HL-60 (cell line): ENCODE data around the gene ZNF514.
"Not testable (repeated sequence)": the region's sequence is repeated elsewhere in the genome, so short reads cannot be mapped to it uniquely, and the experiment has no call there.

ENCODE experiments used
- DNase-seq, 2 experiments: peaks; one replicate each; pipeline ENCODE4 v3.0.0-alpha.2; 2010 to 2020; ENCODE audit warnings: low read depth in 1 of 2, low spot score in 1 of 2
- H3K27ac ChIP-seq: fragments of 250-450 bp; sonication (Bioruptor Pico); replicated peaks from 2 replicates; pipeline ENCODE4 v1.5.1; 2020; ENCODE audit warnings: mild to moderate bottlenecking, moderate library complexity
- H3K27me3 ChIP-seq: fragments of 250-450 bp; sonication (Bioruptor Pico); 2 replicates; pipeline ENCODE4 v1.5.1; 2021; ENCODE audit warnings: mild to moderate bottlenecking, moderate library complexity; ENCODE audit not compliant: insufficient read depth, poor library complexity, severe bottlenecking
- H3K4me3 ChIP-seq: replicated peaks from 2 replicates; pipeline ENCODE4 v1.5.1; 2011; ENCODE audit warnings: mild to moderate bottlenecking, control low read depth, low read length; ENCODE audit not compliant: insufficient read depth
- CTCF ChIP-seq: IDR thresholded peaks from one replicate; pipeline ENCODE4 v1.5.1; 2011; ENCODE audit warnings: low read length, control low read depth, inconsistent platforms; ENCODE audit not compliant: insufficient read depth
- GABPA ChIP-seq: IDR thresholded peaks from 2 replicates; pipeline ENCODE4 v1.6.1; 2012; ENCODE audit warnings: low read depth
- POLR2AphosphoS5 ChIP-seq: IDR thresholded peaks from 2 replicates; pipeline ENCODE4 v1.6.1; 2012; ENCODE audit warnings: low read depth
- SPI1 ChIP-seq: IDR thresholded peaks from 2 replicates; pipeline ENCODE4 v1.6.1; 2012; ENCODE audit warnings: low read depth, mild to moderate bottlenecking, borderline replicate concordance
- TF ChIP-seq, protein P1 (sequence below): IDR thresholded peaks from 2 replicates; pipeline ENCODE4 v1.6.1; 2012; ENCODE audit warnings: low read depth; ENCODE audit not compliant: insufficient replicate concordance

Gene ZNF514

DNA sequence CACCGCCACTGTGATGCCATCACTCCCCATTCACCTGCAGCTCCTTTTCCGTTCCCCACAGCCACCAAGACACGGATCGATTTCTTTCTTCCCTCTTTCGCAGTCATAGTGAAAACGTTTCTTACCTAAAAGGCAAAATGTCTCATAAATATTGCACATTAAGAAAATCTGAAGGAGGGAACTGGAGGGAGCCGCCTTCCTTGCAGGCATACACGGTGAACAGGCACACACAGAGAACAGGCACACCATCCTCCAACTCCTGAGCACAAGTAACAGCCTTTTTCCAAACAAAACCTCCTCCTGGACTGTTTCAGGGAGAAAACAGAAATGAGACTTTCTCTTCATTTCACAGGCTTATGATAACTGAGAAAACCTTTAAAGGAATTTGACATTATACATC is 55.0 kb downstream of the ZNF514 start:
- no peaks in the 10 kb centered on the region for H3K27me3 ChIP-seq
- no peak overlapping the region for H3K4me3 ChIP-seq
- no peak for DNase-seq
- H3K27ac ChIP-seq: no peak overlapping the region
- TF ChIP-seq, protein P1, sequence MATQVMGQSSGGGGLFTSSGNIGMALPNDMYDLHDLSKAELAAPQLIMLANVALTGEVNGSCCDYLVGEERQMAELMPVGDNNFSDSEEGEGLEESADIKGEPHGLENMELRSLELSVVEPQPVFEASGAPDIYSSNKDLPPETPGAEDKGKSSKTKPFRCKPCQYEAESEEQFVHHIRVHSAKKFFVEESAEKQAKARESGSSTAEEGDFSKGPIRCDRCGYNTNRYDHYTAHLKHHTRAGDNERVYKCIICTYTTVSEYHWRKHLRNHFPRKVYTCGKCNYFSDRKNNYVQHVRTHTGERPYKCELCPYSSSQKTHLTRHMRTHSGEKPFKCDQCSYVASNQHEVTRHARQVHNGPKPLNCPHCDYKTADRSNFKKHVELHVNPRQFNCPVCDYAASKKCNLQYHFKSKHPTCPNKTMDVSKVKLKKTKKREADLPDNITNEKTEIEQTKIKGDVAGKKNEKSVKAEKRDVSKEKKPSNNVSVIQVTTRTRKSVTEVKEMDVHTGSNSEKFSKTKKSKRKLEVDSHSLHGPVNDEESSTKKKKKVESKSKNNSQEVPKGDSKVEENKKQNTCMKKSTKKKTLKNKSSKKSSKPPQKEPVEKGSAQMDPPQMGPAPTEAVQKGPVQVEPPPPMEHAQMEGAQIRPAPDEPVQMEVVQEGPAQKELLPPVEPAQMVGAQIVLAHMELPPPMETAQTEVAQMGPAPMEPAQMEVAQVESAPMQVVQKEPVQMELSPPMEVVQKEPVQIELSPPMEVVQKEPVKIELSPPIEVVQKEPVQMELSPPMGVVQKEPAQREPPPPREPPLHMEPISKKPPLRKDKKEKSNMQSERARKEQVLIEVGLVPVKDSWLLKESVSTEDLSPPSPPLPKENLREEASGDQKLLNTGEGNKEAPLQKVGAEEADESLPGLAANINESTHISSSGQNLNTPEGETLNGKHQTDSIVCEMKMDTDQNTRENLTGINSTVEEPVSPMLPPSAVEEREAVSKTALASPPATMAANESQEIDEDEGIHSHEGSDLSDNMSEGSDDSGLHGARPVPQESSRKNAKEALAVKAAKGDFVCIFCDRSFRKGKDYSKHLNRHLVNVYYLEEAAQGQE: no peak
- TF ChIP-seq GABPA (no peak), CTCF (no peak), SPI1 (no peak), POLR2AphosphoS5 (no peak)

DNA sequence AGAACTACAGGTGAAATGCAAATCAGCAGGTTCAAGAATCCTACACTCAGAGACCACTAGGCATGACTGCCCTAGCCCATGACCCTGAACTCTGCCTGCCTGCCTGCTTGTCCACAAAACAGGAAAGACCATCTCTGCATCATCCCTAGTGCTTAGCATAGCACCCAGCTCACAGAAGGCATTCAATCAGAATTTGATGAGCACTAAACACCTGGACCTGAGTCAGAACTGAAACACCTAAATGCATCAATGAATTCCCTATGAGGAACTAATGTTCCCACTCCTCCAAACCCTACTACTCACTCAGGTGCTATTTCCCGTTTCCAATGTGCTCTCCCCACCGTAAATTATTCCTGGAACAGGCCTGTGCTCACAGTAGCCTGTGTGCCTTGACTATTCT is 59.7 kb downstream of the ZNF514 start:
- no peak overlapping the region for H3K4me3 ChIP-seq
- no peak overlapping the region for H3K27ac ChIP-seq
- TF ChIP-seq GABPA: no peak
- no peak for TF ChIP-seq SPI1
- no peak for TF ChIP-seq CTCF
- no peak for TF ChIP-seq POLR2AphosphoS5
- TF ChIP-seq, protein P1: no peak
- no peak for DNase-seq
- no peaks in the 10 kb centered on the region for H3K27me3 ChIP-seq

- H3K27ac ChIP-seq, H3K27me3 ChIP-seq, H3K4me3 ChIP-seq, DNase-seq: not testable (repeated sequence)
Observed at GRCh38 chr2:95098273-95098672, 61.4 kb downstream of the ZNF514 start.
